AG10803 (cell line): ENCODE results near the gene DLGAP1.

Source experiments
- DNase-seq: peaks from one replicate; pipeline ENCODE4 v3.0.0; 2010; ENCODE audit warnings: low read depth
- H3K4me3 ChIP-seq: 2 replicates; pipeline ENCODE4 v1.5.1; 2011; ENCODE audit warnings: mild to moderate bottlenecking, low read length, control low read depth
- CTCF ChIP-seq: conservative IDR thresholded peaks from 2 replicates; pipeline ENCODE4 v1.5.1; 2011; ENCODE audit warnings: mild to moderate bottlenecking, low read length, control low read depth, inconsistent platforms

DLGAP1 gene

GRCh38 chr18:3451989-3452749 is 1002.9 kb downstream of the DLGAP1 start:
- H3K4me3 ChIP-seq = peak overlapping the region; percentile 97
- TF ChIP-seq CTCF = no peak
- peak; percentile 81 for DNase-seq

GRCh38 chr18:3451183-3451988 is 1003.7 kb downstream of the DLGAP1 start:
- TF ChIP-seq CTCF = no peak
- peak; percentile 95 for DNase-seq
- H3K4me3 ChIP-seq = peak overlapping the region; percentile 97

- TF ChIP-seq CTCF = no peak
- no peak for DNase-seq
Measured at GRCh38 chr18:3450799-3451182, 1004.3 kb downstream of the DLGAP1 start.

GRCh38 chr18:3450012-3450798 is 1004.9 kb downstream of the DLGAP1 start, which contains the start of gene TGIF1:
TGIF1 (plus strand) TSS chr18:3450172; CDS start chr18:3450490, 318 bp downstream.
- peak within 1 kb of the TSS; percentile 97 for H3K4me3 ChIP-seq
- no peak for TF ChIP-seq CTCF
- DNase-seq = peak; percentile 87

More at GRCh38 chr18:3450799-3451182, 1004.3 kb downstream of the DLGAP1 start:
- H3K4me3 ChIP-seq = peak overlapping the region; percentile 97

GRCh38 chr18:3449512-3450011 is 1005.5 kb downstream of the DLGAP1 start:
- no peak for TF ChIP-seq CTCF
- H3K4me3 ChIP-seq = peak overlapping the region; percentile 97
- no peak for DNase-seq

- peak overlapping the region; percentile 97 for H3K4me3 ChIP-seq
- peak; percentile 98 for DNase-seq
- TF ChIP-seq CTCF = no peak
Measured at GRCh38 chr18:3448838-3449511, 1006.1 kb downstream of the DLGAP1 start.
